Measurements from ENCODE around the gene GTSF1L. TPM values are rescaled to one million over a fixed set of nuclear protein-coding genes. Genes with fewer than 3 reads are reported as not detected.

Gene GTSF1L
- total and polyA plus RNA-seq, 11 donors = not detected

DNA sequence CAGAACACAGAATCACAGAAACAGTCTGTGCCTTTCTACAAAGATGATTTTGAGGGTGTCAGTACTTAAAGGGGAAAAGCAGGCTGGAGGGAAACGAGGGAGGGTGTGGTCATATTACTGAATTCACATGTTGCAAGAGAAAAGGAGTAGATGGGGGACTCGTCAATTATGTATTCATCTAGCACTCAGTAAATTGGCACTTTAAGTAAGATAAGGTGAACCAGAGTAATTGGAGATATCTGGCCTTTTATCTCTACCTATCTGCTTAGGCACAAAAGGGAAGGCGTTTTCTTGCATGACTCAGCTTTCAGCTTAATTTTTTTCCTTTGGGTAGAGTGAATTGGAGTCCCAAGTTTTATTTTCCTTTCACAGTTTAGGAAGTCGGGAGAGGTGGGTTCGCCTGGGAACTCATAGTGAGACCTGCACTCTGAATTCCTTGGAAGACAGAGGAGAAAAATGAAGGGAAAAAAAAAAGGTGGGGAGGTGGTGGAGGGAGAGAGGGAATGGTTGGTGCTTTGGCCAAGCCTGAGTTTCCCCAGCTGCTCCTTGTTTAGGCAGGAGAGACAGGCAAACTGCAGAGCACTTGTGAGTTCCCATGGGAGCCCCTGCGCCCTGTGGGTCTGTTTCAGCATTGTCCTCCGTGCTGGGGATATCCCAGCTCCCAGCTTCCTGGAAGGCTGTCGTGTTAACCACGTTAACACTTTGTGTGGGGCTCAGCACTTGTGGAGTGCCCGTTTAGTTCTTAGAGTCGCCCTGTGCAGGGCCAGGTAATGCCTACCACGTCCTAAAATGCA is 19.7 kb upstream of the GTSF1L start:
- intact Hi-C loops (cut with DNase I) = loop anchor here in 1 of 10 donors (5.0 kb wide), 1 partner anchor 96 kb away; no protein-coding TSS in a partner anchor
- DNase-seq (no peak), ATAC-seq (no peak)
- H3K36me3 ChIP-seq = no peaks in the 10 kb centered on the region
- WGBS, 4 donors = 36 to 54% (median 38%) methylated on average over 12 of the region's 12 CpGs
- H3K27me3 ChIP-seq = peaks cover 0 to 55% (median 5%) of the 10 kb centered on the region in 9 donors
- H3K27ac ChIP-seq = no peak overlapping the region
- no peak for TF ChIP-seq POLR2A (IDR thresholded peaks at IDR 0.05)
- TF ChIP-seq, protein P1, sequence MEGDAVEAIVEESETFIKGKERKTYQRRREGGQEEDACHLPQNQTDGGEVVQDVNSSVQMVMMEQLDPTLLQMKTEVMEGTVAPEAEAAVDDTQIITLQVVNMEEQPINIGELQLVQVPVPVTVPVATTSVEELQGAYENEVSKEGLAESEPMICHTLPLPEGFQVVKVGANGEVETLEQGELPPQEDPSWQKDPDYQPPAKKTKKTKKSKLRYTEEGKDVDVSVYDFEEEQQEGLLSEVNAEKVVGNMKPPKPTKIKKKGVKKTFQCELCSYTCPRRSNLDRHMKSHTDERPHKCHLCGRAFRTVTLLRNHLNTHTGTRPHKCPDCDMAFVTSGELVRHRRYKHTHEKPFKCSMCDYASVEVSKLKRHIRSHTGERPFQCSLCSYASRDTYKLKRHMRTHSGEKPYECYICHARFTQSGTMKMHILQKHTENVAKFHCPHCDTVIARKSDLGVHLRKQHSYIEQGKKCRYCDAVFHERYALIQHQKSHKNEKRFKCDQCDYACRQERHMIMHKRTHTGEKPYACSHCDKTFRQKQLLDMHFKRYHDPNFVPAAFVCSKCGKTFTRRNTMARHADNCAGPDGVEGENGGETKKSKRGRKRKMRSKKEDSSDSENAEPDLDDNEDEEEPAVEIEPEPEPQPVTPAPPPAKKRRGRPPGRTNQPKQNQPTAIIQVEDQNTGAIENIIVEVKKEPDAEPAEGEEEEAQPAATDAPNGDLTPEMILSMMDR (IDR thresholded peaks at IDR 0.05) = no peak
- peaks cover 0 to 22% (median 0%) of the 10 kb centered on the region in 12 donors for H3K4me1 ChIP-seq
- H3K9me3 ChIP-seq = no peaks in the 10 kb centered on the region
- no peak overlapping the region for H3K4me3 ChIP-seq

DNA sequence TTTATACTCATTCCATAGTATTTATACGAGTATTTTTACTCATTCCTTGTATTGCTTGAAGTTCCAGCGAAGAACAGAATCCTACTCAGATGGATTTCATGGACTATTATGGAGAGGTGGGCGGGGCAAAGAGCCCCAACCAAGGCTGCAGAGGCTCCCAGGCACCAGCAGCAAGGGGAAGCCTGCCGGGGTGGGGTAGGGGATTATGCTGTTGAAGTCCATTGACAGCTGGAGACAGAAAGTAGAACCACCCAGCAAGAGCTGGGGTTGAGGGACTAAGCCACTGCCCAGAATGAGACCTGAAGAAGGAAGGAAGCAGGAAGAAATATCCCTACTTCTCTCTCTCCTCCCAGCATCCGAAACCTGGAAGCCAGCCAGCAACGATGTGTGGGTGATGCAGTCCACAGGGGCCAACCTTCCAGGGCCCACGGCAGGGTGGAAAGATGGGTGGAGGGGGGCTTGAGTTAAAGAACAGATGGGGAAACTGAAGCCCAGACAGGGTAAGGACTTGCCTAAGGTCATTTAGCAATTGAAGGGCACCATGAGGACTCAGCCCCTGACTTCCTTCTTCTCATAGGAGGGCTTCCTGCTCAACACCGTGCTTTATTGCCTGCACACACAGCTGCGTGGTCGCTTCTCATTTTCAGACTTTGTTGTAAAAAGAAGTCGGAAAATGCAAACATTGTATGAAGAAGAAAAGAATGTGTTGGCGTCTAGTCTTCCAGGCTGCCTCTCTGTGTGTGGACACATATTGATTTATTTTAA is 18.3 kb upstream of the GTSF1L start:
- 50 to 59% (median 53%) methylated on average over 12 of the region's 12 CpGs for WGBS, 4 donors
- no peak for DNase-seq
- Histone ChIP-seq H3K27me3 (peaks cover 0 to 51% (median 5%) of the 10 kb centered on the region in 9 donors), H3K4me3 (no peak overlapping the region), H3K36me3 (no peaks in the 10 kb centered on the region), H3K27ac (no peak overlapping the region), H3K9me3 (no peaks in the 10 kb centered on the region), H3K4me1 (peaks cover 0 to 14% (median 0%) of the 10 kb centered on the region in 12 donors)
- intact Hi-C loops (cut with DNase I) = loop anchor here in 1 of 10 donors (5.0 kb wide), 1 partner anchor 97 kb away; no protein-coding TSS in a partner anchor
- ATAC-seq = peak in 1 of 4 donors; percentile 57
- no peak for TF ChIP-seq POLR2A (IDR thresholded peaks at IDR 0.05)
- TF ChIP-seq, protein P1 (IDR thresholded peaks at IDR 0.05) = no peak

GRCh38 chr20:43744151-43744611 is 17.4 kb upstream of the GTSF1L start:
- intact Hi-C loops (cut with DNase I) = no loop called here
- ATAC-seq = no peak
- Histone ChIP-seq H3K9me3 (no peaks in the 10 kb centered on the region), H3K4me1 (peaks cover 0 to 8% (median 0%) of the 10 kb centered on the region in 12 donors), H3K27ac (no peak overlapping the region), H3K36me3 (no peaks in the 10 kb centered on the region), H3K27me3 (peaks cover 0 to 47% (median 5%) of the 10 kb centered on the region in 9 donors), H3K4me3 (no peak overlapping the region)
- no peak for DNase-seq
- 39 to 72% (median 41%) methylated on average over 7 to 9 of the region's 9 CpGs for WGBS, 4 donors
- TF ChIP-seq, protein P1 (IDR thresholded peaks at IDR 0.05) = no peak
- no peak for TF ChIP-seq POLR2A (IDR thresholded peaks at IDR 0.05)

GRCh38 chr20:43740642-43741041 is 13.8 kb upstream of the GTSF1L start:
- Histone ChIP-seq H3K4me1 (peaks cover 0 to 8% (median 0%) of the 10 kb centered on the region in 12 donors), H3K9me3 (no peaks in the 10 kb centered on the region), H3K27ac (no peak overlapping the region), H3K27me3 (peaks cover 0 to 19% (median 5%) of the 10 kb centered on the region in 9 donors), H3K36me3 (no peaks in the 10 kb centered on the region), H3K4me3 (no peak overlapping the region)
- intact Hi-C loops (cut with DNase I) = no loop called here
- no peak for DNase-seq
- TF ChIP-seq, protein P1 (IDR thresholded peaks at IDR 0.05) = no peak
- TF ChIP-seq POLR2A (IDR thresholded peaks at IDR 0.05) = no peak
- WGBS, 4 donors = 91 to 94% (median 92%) methylated on average over 3 of the region's 3 CpGs
- ATAC-seq = no peak

Measured in heart left ventricle (tissue), 16 donors.